A549 (cell line): ENCODE measurements around the gene SLN.

Experiments used
- CHD2 ChIP-seq: fragments of 150-350 bp; IDR thresholded peaks from 2 replicates; pipeline ENCODE4 v1.6.1; 2014; ENCODE audit warnings: low read length; ENCODE audit not compliant: partially characterized antibody
- ESRRA ChIP-seq: fragments of 150-350 bp; IDR thresholded peaks from 2 replicates; pipeline ENCODE4 v1.6.1; 2014; ENCODE audit warnings: mild to moderate bottlenecking, low read length, borderline replicate concordance
- KDM1A ChIP-seq: fragments of 200-600 bp; sonication (generic); IDR thresholded peaks from 2 replicates; pipeline ENCODE4 v1.6.1; 2016; ENCODE audit warnings: low read depth, mild to moderate bottlenecking
- KDM5A ChIP-seq: fragments of 200-600 bp; sonication (generic); IDR thresholded peaks from 2 replicates; pipeline ENCODE4 v1.6.1; 2016; ENCODE audit warnings: antibody characterized with exemption, mild to moderate bottlenecking
- MYC ChIP-seq: IDR thresholded peaks from 2 replicates; pipeline ENCODE4 v1.6.1; 2012; ENCODE audit warnings: mild to moderate bottlenecking, inconsistent platforms, low read length, improper control_type of control experiment, borderline replicate concordance
- NR3C1 ChIP-seq: fragments of >200 bp; sonication (Bioruptor Twin); formaldehyde crosslinking; IDR thresholded peaks from 3 replicates; pipeline ENCODE4 v1.6.1; 2017
- SREBF2 ChIP-seq: fragments of 450-650 bp; IDR thresholded peaks from 2 replicates; pipeline ENCODE4 v1.6.1; 2014; ENCODE audit warnings: mild to moderate bottlenecking, moderate library complexity
- TF ChIP-seq, protein P1 (sequence below): fragments of >200 bp; sonication (Bioruptor Twin); formaldehyde crosslinking; IDR thresholded peaks from 3 replicates; pipeline ENCODE4 v1.5.1; 2016

- TF ChIP-seq, protein P1, sequence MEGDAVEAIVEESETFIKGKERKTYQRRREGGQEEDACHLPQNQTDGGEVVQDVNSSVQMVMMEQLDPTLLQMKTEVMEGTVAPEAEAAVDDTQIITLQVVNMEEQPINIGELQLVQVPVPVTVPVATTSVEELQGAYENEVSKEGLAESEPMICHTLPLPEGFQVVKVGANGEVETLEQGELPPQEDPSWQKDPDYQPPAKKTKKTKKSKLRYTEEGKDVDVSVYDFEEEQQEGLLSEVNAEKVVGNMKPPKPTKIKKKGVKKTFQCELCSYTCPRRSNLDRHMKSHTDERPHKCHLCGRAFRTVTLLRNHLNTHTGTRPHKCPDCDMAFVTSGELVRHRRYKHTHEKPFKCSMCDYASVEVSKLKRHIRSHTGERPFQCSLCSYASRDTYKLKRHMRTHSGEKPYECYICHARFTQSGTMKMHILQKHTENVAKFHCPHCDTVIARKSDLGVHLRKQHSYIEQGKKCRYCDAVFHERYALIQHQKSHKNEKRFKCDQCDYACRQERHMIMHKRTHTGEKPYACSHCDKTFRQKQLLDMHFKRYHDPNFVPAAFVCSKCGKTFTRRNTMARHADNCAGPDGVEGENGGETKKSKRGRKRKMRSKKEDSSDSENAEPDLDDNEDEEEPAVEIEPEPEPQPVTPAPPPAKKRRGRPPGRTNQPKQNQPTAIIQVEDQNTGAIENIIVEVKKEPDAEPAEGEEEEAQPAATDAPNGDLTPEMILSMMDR, result no peak
- no peak for TF ChIP-seq ESRRA
- TF ChIP-seq CHD2, result no peak
- no peak for TF ChIP-seq NR3C1
- no peak for TF ChIP-seq KDM5A
- TF ChIP-seq SREBF2, result no peak
- no peak for TF ChIP-seq KDM1A
- no peak for TF ChIP-seq MYC
These were observed 33.8 kb downstream of the SLN start for GRCh38 chr11:107677924-107678631.
